GM21515 (cell line): Measurements from ENCODE around the gene DISC1.
"Not testable (repeated sequence)": the region's sequence is repeated elsewhere in the genome, so short reads cannot be mapped to it uniquely, and the experiment has no call there.

ENCODE experiments used
- ATAC-seq: cut with Tn5 transposase; IDR thresholded peaks from one replicate; pipeline ENCODE4 v1.9.1; 2021; ENCODE audit not compliant: unreplicated experiment

The DISC1 gene

GRCh38 chr1:231666937-231667608 lies 40.5 kb downstream of the DISC1 start:
- no peak for ATAC-seq

GRCh38 chr1:231667896-231668506 lies 41.4 kb downstream of the DISC1 start:
- ATAC-seq = no peak

GRCh38 chr1:231668826-231669225 lies 42.2 kb downstream of the DISC1 start:
- no peak for ATAC-seq

- not testable (repeated sequence) for ATAC-seq
These were observed 43.5 kb downstream of the DISC1 start for GRCh38 chr1:231669864-231670621.

- ATAC-seq = no peak
These were observed 44.2 kb downstream of the DISC1 start for GRCh38 chr1:231670755-231671154.

GRCh38 chr1:231674575-231674974 lies 48.0 kb downstream of the DISC1 start:
- no peak for ATAC-seq

GRCh38 chr1:231676487-231676886 lies 49.9 kb downstream of the DISC1 start:
- no peak for ATAC-seq

- no peak for ATAC-seq
These were observed 50.9 kb downstream of the DISC1 start for GRCh38 chr1:231677442-231677841.

- no peak for ATAC-seq
These were observed 51.4 kb downstream of the DISC1 start for GRCh38 chr1:231678011-231678432.

- no peak for ATAC-seq
These were observed 52.5 kb downstream of the DISC1 start for GRCh38 chr1:231679109-231679508.

GRCh38 chr1:231681006-231681405 lies 54.4 kb downstream of the DISC1 start:
- no peak for ATAC-seq

GRCh38 chr1:231682779-231683178 lies 56.2 kb downstream of the DISC1 start:
- ATAC-seq = no peak

GRCh38 chr1:231683439-231684165 lies 57.0 kb downstream of the DISC1 start:
- no peak for ATAC-seq

GRCh38 chr1:231684356-231685244 lies 58.0 kb downstream of the DISC1 start:
- no peak for ATAC-seq

- no peak for ATAC-seq
These were observed 59.8 kb downstream of the DISC1 start for GRCh38 chr1:231686384-231686783.

- ATAC-seq = no peak
These were observed 62.4 kb downstream of the DISC1 start for GRCh38 chr1:231688989-231689388.

- ATAC-seq = no peak
These were observed 63.5 kb downstream of the DISC1 start for GRCh38 chr1:231690059-231690458.

- ATAC-seq = no peak
These were observed 65.1 kb downstream of the DISC1 start for GRCh38 chr1:231691618-231692259.

- ATAC-seq = no peak
These were observed 66.9 kb downstream of the DISC1 start for GRCh38 chr1:231693361-231694074.
